Gastrocnemius medialis (tissue), 4 donors: ENCODE measurements around the gene R3HDM2. TPM values are rescaled to one million over a fixed set of nuclear protein-coding genes. Genes with fewer than 3 reads are reported as not detected.

Experiments
- ATAC-seq, 2 donors: fragments of 150-250 bp; one replicate each; pipeline ENCODE4 v1.9.1; 2016
- DNase-seq, 2 donors: peaks; one replicate each; pipeline ENCODE4 v3.0.0-alpha.2; 2019
- H3K27ac ChIP-seq, 4 donors: fragments of 200-600 bp; sonication (generic); 1 replicate in 1 of 4; 2 replicates in 3 of 4; pipeline ENCODE4 v1.5.1; 2016 to 2018; ENCODE audit warnings: mild to moderate bottlenecking in 2 of 4, moderate library complexity in 1 of 4
- H3K27me3 ChIP-seq, 3 donors: fragments of 200-600 bp; sonication (generic) in 2 of 3; 1 replicate in 1 of 3; 2 replicates in 2 of 3; pipeline versions ENCODE4 v1.5.1 to v1.6.0; 2016 to 2019; ENCODE audit warnings: mild to moderate bottlenecking in 1 of 3, moderate library complexity in 1 of 3
- H3K36me3 ChIP-seq, 2 donors: fragments of 200-600 bp; sonication (generic) in 1 of 2; one replicate each; pipeline ENCODE4 v1.5.1; 2017 to 2018
- H3K4me1 ChIP-seq, 2 donors: fragments of 200-600 bp; sonication (generic) in 1 of 2; one replicate each; pipeline ENCODE4 v1.5.1; 2016 to 2017; ENCODE audit warnings: mild to moderate bottlenecking in 2 of 2
- H3K4me3 ChIP-seq, 4 donors: fragments of 200-600 bp; sonication (generic) in 3 of 4; 1 replicate in 1 of 4; 2 replicates in 3 of 4; pipeline ENCODE4 v1.5.1; 2016 to 2019; ENCODE audit warnings: mild to moderate bottlenecking in 2 of 4
- H3K9me3 ChIP-seq, 3 donors: fragments of 200-600 bp; sonication (generic) in 2 of 3; 1 replicate in 1 of 3; 2 replicates in 2 of 3; pipeline ENCODE4 v1.5.1; 2016 to 2019
- CTCF ChIP-seq, 5 experiments: fragments of 450-650 bp in 3 of 5; fragments of 200-600 bp in 2 of 5; sonication (generic) in 2 of 5; IDR thresholded peaks in 4 of 5; conservative IDR thresholded peaks in 1 of 5; 1 replicate in 4 of 5; 2 replicates in 1 of 5; pipeline ENCODE4 v1.5.1; 2016 to 2019; ENCODE audit warnings: antibody characterized with exemption in 5 of 5, mild to moderate bottlenecking in 3 of 5, moderate library complexity in 3 of 5
- POLR2A ChIP-seq, 2 donors: fragments of 450-650 bp; IDR thresholded peaks; one replicate each; pipeline ENCODE4 v1.6.1; 2017; ENCODE audit warnings: antibody characterized with exemption in 2 of 2, mild to moderate bottlenecking in 2 of 2, moderate library complexity in 2 of 2
- in situ Hi-C, 4 donors: fragments of 200-750 bp; cut with MboI; loops; one replicate each; pipeline versions ENCODE4 v1.15.0 to v1.8.0; 2017; ENCODE audit warnings: low sequenced_read_pairs in 4 of 4
- intact Hi-C: fragments of 100-400 bp; cut with DNase I; formaldehyde crosslinking; loops from one replicate; pipeline ENCODE4 v1.15.1; 2023; ENCODE audit warnings: low total_unique reads
- total RNA-seq, 4 donors: library from RNA; depleted of rRNA; stranded (reverse); fragments of >200 nt; gene quantifications; one replicate each; pipeline versions ENCODE4 v1.1.0 to v1.2.3, GENCODE V29; 2016

R3HDM2 gene
- total RNA-seq, 4 donors from 2014 or later = 24.1 to 27.1 (median 25.6) TPM

- H3K4me1 ChIP-seq = peaks cover 47 to 54% of the 10 kb centered on the region in 2 donors
- TF ChIP-seq CTCF (IDR thresholded peaks at IDR 0.05 in 4 of 5, conservative IDR thresholded peaks at IDR 0.05 in 1 of 5) = no peak
- TF ChIP-seq POLR2A (IDR thresholded peaks at IDR 0.05) = peak in 1 of 2 donors; percentile 8
- H3K4me3 ChIP-seq = peak overlapping the region; percentile 63 to 82 (median 80)
- peaks cover 14 to 19% (median 18%) of the 10 kb centered on the region in 3 donors for H3K27me3 ChIP-seq
- intact Hi-C loops (loop anchor here (1.0 to 10.0 kb wide), 3 partner anchors 62 to 236 kb away; partner anchors contain the start of genes DDIT3 and OS9), in situ Hi-C loops (loop anchor here in 2 of 4 donors (5.0 to 10.0 kb wide), 3 partner anchors 144 to 194 kb away; no protein-coding TSS in a partner anchor)
- no peaks in the 10 kb centered on the region for H3K9me3 ChIP-seq
- ATAC-seq = no peak
- H3K27ac ChIP-seq = peak overlapping the region; percentile 54 to 79 (median 59)
- no peak for DNase-seq
- no peaks in the 10 kb centered on the region for H3K36me3 ChIP-seq
Observed at GRCh38 chr12:57458665-57459054, 27.8 kb upstream of the R3HDM2 start.

DNA sequence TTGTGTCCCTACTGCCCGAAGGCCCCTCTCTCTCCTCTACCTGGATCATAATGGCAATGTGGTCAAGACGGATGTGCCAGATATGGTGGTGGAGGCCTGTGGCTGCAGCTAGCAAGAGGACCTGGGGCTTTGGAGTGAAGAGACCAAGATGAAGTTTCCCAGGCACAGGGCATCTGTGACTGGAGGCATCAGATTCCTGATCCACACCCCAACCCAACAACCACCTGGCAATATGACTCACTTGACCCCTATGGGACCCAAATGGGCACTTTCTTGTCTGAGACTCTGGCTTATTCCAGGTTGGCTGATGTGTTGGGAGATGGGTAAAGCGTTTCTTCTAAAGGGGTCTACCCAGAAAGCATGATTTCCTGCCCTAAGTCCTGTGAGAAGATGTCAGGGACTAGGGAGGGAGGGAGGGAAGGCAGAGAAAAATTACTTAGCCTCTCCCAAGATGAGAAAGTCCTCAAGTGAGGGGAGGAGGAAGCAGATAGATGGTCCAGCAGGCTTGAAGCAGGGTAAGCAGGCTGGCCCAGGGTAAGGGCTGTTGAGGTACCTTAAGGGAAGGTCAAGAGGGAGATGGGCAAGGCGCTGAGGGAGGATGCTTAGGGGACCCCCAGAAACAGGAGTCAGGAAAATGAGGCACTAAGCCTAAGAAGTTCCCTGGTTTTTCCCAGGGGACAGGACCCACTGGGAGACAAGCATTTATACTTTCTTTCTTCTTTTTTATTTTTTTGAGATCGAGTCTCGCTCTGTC, 26.1 kb upstream of the R3HDM2 start:
- no peak for DNase-seq

GRCh38 chr12:57456145-57456700, 25.4 kb upstream of the R3HDM2 start:
- ATAC-seq = no peak
- H3K4me1 ChIP-seq = peaks cover 52 to 63% of the 10 kb centered on the region in 2 donors
- TF ChIP-seq CTCF (IDR thresholded peaks at IDR 0.05 in 4 of 5, conservative IDR thresholded peaks at IDR 0.05 in 1 of 5) (peak; percentile 29 to 55 (median 47)), POLR2A (IDR thresholded peaks at IDR 0.05) (no peak)
- peaks cover 6 to 13% (median 10%) of the 10 kb centered on the region in 3 donors for H3K27me3 ChIP-seq
- peak overlapping the region; percentile 81 to 92 (median 82) for H3K27ac ChIP-seq
- no peaks in the 10 kb centered on the region for H3K9me3 ChIP-seq
- in situ Hi-C loops = loop anchor here in 2 of 4 donors (5.0 to 10.0 kb wide), 3 partner anchors 141 to 191 kb away; no protein-coding TSS in a partner anchor
- H3K36me3 ChIP-seq = no peaks in the 10 kb centered on the region
- intact Hi-C loops = loop anchor here (5.0 to 10.0 kb wide), 2 partner anchors 166 to 239 kb away; partner anchors contain the start of gene OS9
- peak in 1 of 2 donors; percentile 45 for DNase-seq
- H3K4me3 ChIP-seq = peak overlapping the region in 1 of 4 donors; percentile 5

More for the DNA sequence above, 26.1 kb upstream of the R3HDM2 start:
- TF ChIP-seq POLR2A (IDR thresholded peaks at IDR 0.05) (no peak), CTCF (IDR thresholded peaks at IDR 0.05 in 4 of 5, conservative IDR thresholded peaks at IDR 0.05 in 1 of 5) (no peak)
- Histone ChIP-seq H3K27me3 (peaks cover 12 to 18% (median 17%) of the 10 kb centered on the region in 3 donors), H3K4me1 (peaks cover 54 to 59% of the 10 kb centered on the region in 2 donors), H3K9me3 (no peaks in the 10 kb centered on the region), H3K27ac (peak overlapping the region in 2 of 4 donors; percentile 81 to 92), H3K36me3 (no peaks in the 10 kb centered on the region), H3K4me3 (no peak overlapping the region)
- in situ Hi-C loops = loop anchor here in 2 of 4 donors (5.0 to 10.0 kb wide), 3 partner anchors 142 to 192 kb away; no protein-coding TSS in a partner anchor
- ATAC-seq = no peak
- intact Hi-C loops = loop anchor here (5.0 to 10.0 kb wide), 2 partner anchors 165 to 238 kb away; partner anchors contain the start of gene OS9

DNA sequence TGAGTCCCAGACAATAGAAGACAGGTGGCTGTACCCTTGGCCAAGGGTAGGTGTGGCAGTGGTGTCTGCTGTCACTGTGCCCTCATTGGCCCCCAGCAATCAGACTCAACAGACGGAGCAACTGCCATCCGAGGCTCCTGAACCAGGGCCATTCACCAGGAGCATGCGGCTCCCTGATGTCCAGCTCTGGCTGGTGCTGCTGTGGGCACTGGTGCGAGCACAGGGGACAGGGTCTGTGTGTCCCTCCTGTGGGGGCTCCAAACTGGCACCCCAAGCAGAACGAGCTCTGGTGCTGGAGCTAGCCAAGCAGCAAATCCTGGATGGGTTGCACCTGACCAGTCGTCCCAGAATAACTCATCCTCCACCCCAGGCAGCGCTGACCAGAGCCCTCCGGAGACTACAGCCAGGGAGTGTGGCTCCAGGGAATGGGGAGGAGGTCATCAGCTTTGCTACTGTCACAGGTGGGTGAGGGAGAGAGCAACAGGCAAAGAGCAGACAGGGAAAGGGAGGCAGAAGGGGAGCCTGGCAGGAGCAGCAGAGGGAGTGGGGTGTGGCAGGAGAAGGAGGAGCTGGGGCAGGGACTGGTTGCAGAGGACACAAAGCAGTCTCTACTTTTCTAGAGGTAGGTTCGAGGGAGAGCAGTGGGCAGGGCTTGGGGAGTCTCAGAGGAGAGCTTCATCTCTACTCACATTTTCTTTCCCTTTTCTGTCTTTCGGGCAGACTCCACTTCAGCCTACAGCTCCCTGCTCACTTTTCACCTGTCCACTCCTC, 24.7 kb upstream of the R3HDM2 start:
- in situ Hi-C loops (loop anchor here in 2 of 4 donors (5.0 to 10.0 kb wide), 3 partner anchors 141 to 191 kb away; no protein-coding TSS in a partner anchor), intact Hi-C loops (loop anchor here (5.0 to 10.0 kb wide), 2 partner anchors 167 to 239 kb away; partner anchors contain the start of gene OS9)
- H3K4me1 ChIP-seq = peaks cover 46 to 58% of the 10 kb centered on the region in 2 donors
- no peaks in the 10 kb centered on the region for H3K36me3 ChIP-seq
- peak overlapping the region; percentile 81 to 92 (median 82) for H3K27ac ChIP-seq
- ATAC-seq (peak; percentile 21 to 35), DNase-seq (peak in 1 of 2 donors; percentile 79)
- no peaks in the 10 kb centered on the region for H3K9me3 ChIP-seq
- peaks cover 0 to 7% (median 5%) of the 10 kb centered on the region in 3 donors for H3K27me3 ChIP-seq
- TF ChIP-seq POLR2A (IDR thresholded peaks at IDR 0.05) (peak; percentile 73), CTCF (IDR thresholded peaks at IDR 0.05 in 4 of 5, conservative IDR thresholded peaks at IDR 0.05 in 1 of 5) (no peak)
- H3K4me3 ChIP-seq = peak overlapping the region in 2 of 4 donors; percentile 5 to 14
